Adrenal gland (tissue), 12 donors: ENCODE measurements around the gene INVS. TPM values are rescaled to one million over a fixed set of nuclear protein-coding genes. Genes with fewer than 3 reads are reported as not detected.

ENCODE experiments used
- DNase-seq, 7 donors: peaks; one replicate each; pipeline ENCODE4 v3.0.0-alpha.2; 2019 to 2020
- H3K27ac ChIP-seq, 5 donors: fragments of 200-600 bp; sonication (generic) in 4 of 5; 1 replicate in 3 of 5; 2 replicates in 2 of 5; pipeline versions ENCODE4 v1.5.1 to v1.8.0; 2016 to 2020; ENCODE audit warnings: mild to moderate bottlenecking in 1 of 5
- H3K27me3 ChIP-seq: fragments of 200-600 bp; 2 replicates; pipeline ENCODE4 v1.8.0; 2021
- H3K36me3 ChIP-seq, 2 donors: fragments of 200-600 bp; replicated peaks in 1 of 2; 1 replicate in 1 of 2; 2 replicates in 1 of 2; pipeline versions ENCODE4 v1.5.1 to v1.8.0; 2018 to 2022
- H3K4me1 ChIP-seq, 2 donors: fragments of 200-600 bp; replicated peaks in 1 of 2; 1 replicate in 1 of 2; 2 replicates in 1 of 2; pipeline versions ENCODE4 v1.5.1 to v1.8.0; 2018 to 2021
- H3K4me3 ChIP-seq, 4 donors: fragments of 200-600 bp; sonication (generic) in 3 of 4; one replicate each; pipeline ENCODE4 v1.5.1; 2016 to 2018
- H3K9me3 ChIP-seq, 3 donors: fragments of 200-600 bp; sonication (generic) in 1 of 3; replicated peaks in 1 of 3; 1 replicate in 2 of 3; 2 replicates in 1 of 3; pipeline versions ENCODE4 v1.5.1 to v1.8.0; 2016 to 2021
- POLR2A ChIP-seq, 2 donors: fragments of 450-650 bp; IDR thresholded peaks; one replicate each; pipeline ENCODE4 v1.6.1; 2017; ENCODE audit warnings: antibody characterized with exemption in 2 of 2, mild to moderate bottlenecking in 2 of 2, moderate library complexity in 1 of 2
- WGBS, 4 donors: extraction: QIAGEN DNeasy Blood & Tissue Kit in 2 of 4; methylation state at CpG; one replicate each; pipeline versions ENCODE4 v1.1.5 to v1.1.7; 2013 to 2017; 5-methylcytosine and 5-hydroxymethylcytosine counted together
- intact Hi-C, 2 donors: fragments of 100-400 bp; cut with DNase I; formaldehyde crosslinking; loops; one replicate each; pipeline versions ENCODE4 v1.14.1 to v1.15.0; 2022 to 2023
- polyA plus RNA-seq, 3 donors: library from polyadenylated mRNA; stranded (reverse); fragments of 200-250 nt in 2 of 3; fragments of 350-450 nt in 1 of 3; fragmentation: Illumina TruSeq in 1 of 3; extraction: RNeasy Lipid Tissue Mini Kit (QIAGEN cat#74804) in 1 of 3; gene quantifications; one replicate each; pipeline ENCODE4 v1.2.3, GENCODE V29; 2013 to 2014
- total RNA-seq, 9 donors: library from RNA; depleted of rRNA in 4 of 9; stranded (reverse); fragments of >200 nt in 4 of 9; fragments of 120-200 nt in 1 of 9; fragmentation: NEBNext Ultra II Directional in 1 of 9; extraction: Animal tissue kit (Norgen Biotek cat#: 25700) in 1 of 9; gene quantifications; one replicate each; pipeline versions ENCODE4 v1.1.0 to v1.2.4, GENCODE V29; 2013 to 2023
- TF ChIP-seq, protein P1 (sequence below), 6 experiments: fragments of 450-650 bp in 4 of 6; fragments of 200-600 bp in 2 of 6; sonication (generic) in 1 of 6; IDR thresholded peaks; 1 replicate in 5 of 6; 2 replicates in 1 of 6; pipeline versions ENCODE4 v1.5.1 to v1.8.0; 2016 to 2021; ENCODE audit warnings: antibody characterized with exemption in 6 of 6, mild to moderate bottlenecking in 2 of 6, moderate library complexity in 1 of 6
- donor health status: healthy with polysubstance abuse.
- donor health status: Bipolar disorder and iron deficiency.
- donor health status: DM: yes; HTN: yes; CAD: no.
- donor health status: DM: no; HTN: no; CAD: no.
- donor health status: DM: no; HTN: no; CAD: no.
- donor health status: DM: yes; HTN: yes; CAD: no.

The INVS gene
- total and polyA plus RNA-seq, 12 donors = 6.4 to 47.7 (median 24.4) TPM

DNA sequence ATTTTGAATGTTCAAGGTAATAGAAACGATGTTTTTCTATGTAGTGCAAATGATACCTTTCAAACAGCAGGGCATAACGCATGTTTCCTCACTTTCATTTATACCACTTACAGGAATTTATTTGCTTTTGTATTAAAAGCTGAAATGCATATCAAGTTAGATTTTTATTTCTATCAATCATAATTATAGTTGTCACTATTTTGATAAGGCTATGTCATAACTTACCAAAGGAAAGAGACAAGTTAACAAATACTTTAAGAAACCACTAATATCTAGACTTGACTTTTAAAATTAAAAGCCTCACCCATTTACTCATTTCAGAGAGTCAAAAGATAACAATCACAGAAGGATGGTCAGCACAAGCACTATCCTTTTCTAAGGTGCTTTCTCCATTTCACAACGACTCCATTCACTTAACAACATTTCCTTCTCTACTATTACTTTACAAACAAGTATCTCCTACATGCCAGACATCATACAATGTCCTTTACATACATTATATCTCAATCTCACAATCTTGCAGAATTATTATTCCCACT is 12.9 kb upstream of the INVS start:
- peaks cover 0 to 61% of the 10 kb centered on the region in 2 donors for H3K4me1 ChIP-seq
- no peaks in the 10 kb centered on the region for H3K36me3 ChIP-seq
- no peak overlapping the region for H3K4me3 ChIP-seq
- DNase-seq = no peak
- intact Hi-C loops = no loop called here
- TF ChIP-seq POLR2A (IDR thresholded peaks at IDR 0.05) = no peak
- TF ChIP-seq, protein P1, sequence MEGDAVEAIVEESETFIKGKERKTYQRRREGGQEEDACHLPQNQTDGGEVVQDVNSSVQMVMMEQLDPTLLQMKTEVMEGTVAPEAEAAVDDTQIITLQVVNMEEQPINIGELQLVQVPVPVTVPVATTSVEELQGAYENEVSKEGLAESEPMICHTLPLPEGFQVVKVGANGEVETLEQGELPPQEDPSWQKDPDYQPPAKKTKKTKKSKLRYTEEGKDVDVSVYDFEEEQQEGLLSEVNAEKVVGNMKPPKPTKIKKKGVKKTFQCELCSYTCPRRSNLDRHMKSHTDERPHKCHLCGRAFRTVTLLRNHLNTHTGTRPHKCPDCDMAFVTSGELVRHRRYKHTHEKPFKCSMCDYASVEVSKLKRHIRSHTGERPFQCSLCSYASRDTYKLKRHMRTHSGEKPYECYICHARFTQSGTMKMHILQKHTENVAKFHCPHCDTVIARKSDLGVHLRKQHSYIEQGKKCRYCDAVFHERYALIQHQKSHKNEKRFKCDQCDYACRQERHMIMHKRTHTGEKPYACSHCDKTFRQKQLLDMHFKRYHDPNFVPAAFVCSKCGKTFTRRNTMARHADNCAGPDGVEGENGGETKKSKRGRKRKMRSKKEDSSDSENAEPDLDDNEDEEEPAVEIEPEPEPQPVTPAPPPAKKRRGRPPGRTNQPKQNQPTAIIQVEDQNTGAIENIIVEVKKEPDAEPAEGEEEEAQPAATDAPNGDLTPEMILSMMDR (IDR thresholded peaks at IDR 0.05) = no peak
- H3K27ac ChIP-seq = no peak overlapping the region
- no peaks in the 10 kb centered on the region for H3K9me3 ChIP-seq
- WGBS, 4 donors = 68 to 79% (median 74%) methylated on average over 3 of the region's 3 CpGs
- H3K27me3 ChIP-seq = no peaks in the 10 kb centered on the region

DNA sequence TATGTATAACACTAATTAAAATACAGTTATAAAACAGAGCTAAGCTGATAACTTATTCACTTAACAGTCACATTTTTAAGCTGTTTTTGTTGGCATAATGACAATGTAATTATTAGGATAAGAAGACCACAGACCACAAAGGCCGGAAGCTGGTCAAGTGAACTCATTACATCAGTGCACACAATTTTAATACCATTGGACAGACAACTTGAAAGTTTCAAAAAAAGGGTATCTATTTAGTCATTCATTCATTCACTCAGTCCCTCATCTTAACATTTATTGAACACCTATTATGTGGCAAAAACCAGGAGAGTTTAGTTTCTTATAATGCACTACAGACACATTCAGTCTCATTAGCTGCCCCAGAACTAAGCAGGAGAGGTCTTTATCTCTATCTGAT is 11.8 kb upstream of the INVS start:
- Histone ChIP-seq H3K4me3 (no peak overlapping the region), H3K27ac (no peak overlapping the region), H3K4me1 (peaks cover 0 to 58% of the 10 kb centered on the region in 2 donors), H3K9me3 (no peaks in the 10 kb centered on the region), H3K27me3 (no peaks in the 10 kb centered on the region), H3K36me3 (no peaks in the 10 kb centered on the region)
- DNase-seq = no peak
- intact Hi-C loops = no loop called here
- TF ChIP-seq, protein P1 (IDR thresholded peaks at IDR 0.05) = no peak
- TF ChIP-seq POLR2A (IDR thresholded peaks at IDR 0.05) = no peak
- WGBS, 4 donors = 74 to 86% (median 75%) methylated on average over 1 of the region's 1 CpG

DNA sequence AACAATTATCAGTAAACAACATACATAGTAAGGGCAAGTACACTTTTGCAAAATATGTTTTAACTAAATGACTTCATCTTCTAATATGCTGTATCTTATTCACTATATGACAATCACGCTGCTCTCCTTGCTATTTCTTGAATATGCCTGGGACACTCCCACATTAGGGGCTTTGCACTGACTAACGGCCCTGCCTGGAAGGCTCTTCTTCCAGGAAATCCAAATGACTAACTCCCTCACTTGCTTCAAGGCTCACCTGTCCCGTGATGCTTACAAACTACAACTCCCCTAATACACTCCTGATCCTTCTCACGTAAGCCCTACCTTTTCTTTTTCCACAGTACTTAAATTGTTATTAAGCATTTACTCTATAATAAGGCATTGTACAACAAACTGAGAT is 10.8 kb upstream of the INVS start:
- Histone ChIP-seq H3K9me3 (no peaks in the 10 kb centered on the region), H3K27me3 (no peaks in the 10 kb centered on the region), H3K4me1 (peaks cover 0 to 48% of the 10 kb centered on the region in 2 donors), H3K36me3 (no peaks in the 10 kb centered on the region), H3K4me3 (no peak overlapping the region), H3K27ac (no peak overlapping the region)
- no peak for DNase-seq
- WGBS, 4 donors = 66 to 79% (median 73%) methylated on average over 4 of the region's 4 CpGs
- intact Hi-C loops = no loop called here
- TF ChIP-seq POLR2A (IDR thresholded peaks at IDR 0.05) = no peak
- TF ChIP-seq, protein P1 (IDR thresholded peaks at IDR 0.05) = no peak

GRCh38 chr9:100090880-100091279 is 8.2 kb upstream of the INVS start:
- no peak overlapping the region for H3K27ac ChIP-seq
- intact Hi-C loops = no loop called here
- no peaks in the 10 kb centered on the region for H3K27me3 ChIP-seq
- WGBS, 4 donors = 92 to 97% (median 94%) methylated on average over 1 of the region's 1 CpG
- no peaks in the 10 kb centered on the region for H3K36me3 ChIP-seq
- H3K4me3 ChIP-seq = no peak overlapping the region
- DNase-seq = no peak
- H3K4me1 ChIP-seq = peaks cover 0 to 36% of the 10 kb centered on the region in 2 donors
- no peak for TF ChIP-seq POLR2A (IDR thresholded peaks at IDR 0.05)
- TF ChIP-seq, protein P1 (IDR thresholded peaks at IDR 0.05) = no peak
- H3K9me3 ChIP-seq = no peaks in the 10 kb centered on the region
